ENCODE measurements around the gene NDST4.

The NDST4 gene

DNA sequence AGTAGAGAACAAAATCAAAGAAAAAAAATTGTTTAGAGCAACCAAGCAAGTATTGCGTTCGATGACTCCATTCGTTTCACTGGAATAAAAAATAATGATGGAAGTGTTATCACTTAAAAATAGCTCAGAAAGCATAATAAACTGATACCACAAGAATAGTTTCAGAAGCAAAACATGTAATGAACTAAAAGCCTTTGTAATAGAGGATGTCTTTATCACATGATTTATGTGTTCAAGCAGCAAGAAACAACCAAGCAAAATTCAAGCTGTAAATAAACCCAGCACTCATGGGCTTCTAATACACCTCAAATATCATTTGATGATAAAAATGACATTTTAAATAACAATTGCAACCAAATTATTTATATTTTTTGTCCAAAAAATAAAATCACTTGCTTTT is 192.2 kb downstream of the NDST4 start:
- no peak for TF ChIP-seq ZNF8 (CRISPR knock-in tag; IDR thresholded peaks at IDR 0.05)
- no peak for TF ChIP-seq TOX (CRISPR knock-in tag; IDR thresholded peaks at IDR 0.05; ENCODE audit: borderline replicate concordance)
- TF ChIP-seq ZC3H10 (CRISPR knock-in tag; IDR thresholded peaks at IDR 0.05), result no peak
- TF ChIP-seq BACH2 (CRISPR knock-in tag; IDR thresholded peaks at IDR 0.05; ENCODE audit: borderline replicate concordance), result no peak
- TF ChIP-seq ESRRG (CRISPR knock-in tag; IDR thresholded peaks at IDR 0.05), result no peak
- TF ChIP-seq, protein P1, sequence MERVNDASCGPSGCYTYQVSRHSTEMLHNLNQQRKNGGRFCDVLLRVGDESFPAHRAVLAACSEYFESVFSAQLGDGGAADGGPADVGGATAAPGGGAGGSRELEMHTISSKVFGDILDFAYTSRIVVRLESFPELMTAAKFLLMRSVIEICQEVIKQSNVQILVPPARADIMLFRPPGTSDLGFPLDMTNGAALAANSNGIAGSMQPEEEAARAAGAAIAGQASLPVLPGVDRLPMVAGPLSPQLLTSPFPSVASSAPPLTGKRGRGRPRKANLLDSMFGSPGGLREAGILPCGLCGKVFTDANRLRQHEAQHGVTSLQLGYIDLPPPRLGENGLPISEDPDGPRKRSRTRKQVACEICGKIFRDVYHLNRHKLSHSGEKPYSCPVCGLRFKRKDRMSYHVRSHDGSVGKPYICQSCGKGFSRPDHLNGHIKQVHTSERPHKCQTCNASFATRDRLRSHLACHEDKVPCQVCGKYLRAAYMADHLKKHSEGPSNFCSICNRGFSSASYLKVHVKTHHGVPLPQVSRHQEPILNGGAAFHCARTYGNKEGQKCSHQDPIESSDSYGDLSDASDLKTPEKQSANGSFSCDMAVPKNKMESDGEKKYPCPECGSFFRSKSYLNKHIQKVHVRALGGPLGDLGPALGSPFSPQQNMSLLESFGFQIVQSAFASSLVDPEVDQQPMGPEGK (CRISPR knock-in tag; IDR thresholded peaks at IDR 0.05; ENCODE audit: borderline replicate concordance), result no peak
- no peak for TF ChIP-seq SNAI2 (CRISPR knock-in tag; IDR thresholded peaks at IDR 0.05)
- no peak for TF ChIP-seq GLIS3 (CRISPR knock-in tag; IDR thresholded peaks at IDR 0.05)
- TF ChIP-seq ZNF70 (CRISPR knock-in tag; IDR thresholded peaks at IDR 0.05), result no peak

DNA sequence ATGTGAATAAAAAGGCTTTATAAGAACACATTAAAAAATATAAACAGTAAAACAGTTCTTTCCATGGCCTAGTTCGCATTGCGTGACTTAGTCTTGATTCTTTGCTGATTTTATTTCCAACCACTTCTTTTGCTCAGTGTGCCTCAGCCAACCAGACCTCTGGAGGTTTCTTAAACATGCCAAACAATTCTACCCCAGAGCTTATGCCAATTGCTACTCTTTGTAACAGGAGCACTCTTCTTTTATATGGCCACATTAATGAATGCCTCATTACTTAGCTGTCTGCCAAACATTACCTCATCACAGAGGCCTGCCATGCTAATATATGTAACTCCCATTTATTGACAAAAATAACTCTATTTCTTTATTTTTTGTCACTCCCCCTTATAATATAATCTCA is 202.3 kb downstream of the NDST4 start:
- no peak for ATAC-seq
- TF ChIP-seq, protein P1 (CRISPR knock-in tag; IDR thresholded peaks at IDR 0.05; ENCODE audit: borderline replicate concordance), result no peak
- TF ChIP-seq TCF4 (CRISPR knock-in tag; IDR thresholded peaks at IDR 0.05; ENCODE audit: borderline replicate concordance), result no peak
- no peak for TF ChIP-seq RARB (CRISPR knock-in tag; IDR thresholded peaks at IDR 0.05)

More for the DNA sequence above, 192.2 kb downstream of the NDST4 start:
- ATAC-seq, result no peak

DNA sequence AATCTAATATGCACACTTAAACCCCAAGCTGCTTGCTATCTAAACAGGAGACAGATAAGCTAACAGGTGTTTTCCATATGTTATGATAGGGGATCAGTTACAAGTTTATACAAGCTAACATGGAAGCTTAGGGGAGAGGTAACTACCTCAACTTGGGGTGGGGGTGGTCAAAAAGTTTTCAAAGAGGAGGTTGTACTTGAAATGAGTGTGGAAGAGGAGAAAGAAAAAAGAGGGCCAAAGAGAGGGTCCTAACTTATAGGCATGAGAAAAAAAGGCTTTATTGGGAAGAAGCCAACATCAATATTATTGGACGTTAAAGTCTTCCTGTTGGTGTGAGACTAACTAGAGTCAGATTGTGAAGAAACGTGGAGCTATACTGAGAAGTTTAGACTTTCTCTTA is 205.9 kb downstream of the NDST4 start:
- ATAC-seq, result no peak
- TF ChIP-seq BACH2 (CRISPR knock-in tag; IDR thresholded peaks at IDR 0.05; ENCODE audit: borderline replicate concordance), result no peak
- TF ChIP-seq, protein P2, sequence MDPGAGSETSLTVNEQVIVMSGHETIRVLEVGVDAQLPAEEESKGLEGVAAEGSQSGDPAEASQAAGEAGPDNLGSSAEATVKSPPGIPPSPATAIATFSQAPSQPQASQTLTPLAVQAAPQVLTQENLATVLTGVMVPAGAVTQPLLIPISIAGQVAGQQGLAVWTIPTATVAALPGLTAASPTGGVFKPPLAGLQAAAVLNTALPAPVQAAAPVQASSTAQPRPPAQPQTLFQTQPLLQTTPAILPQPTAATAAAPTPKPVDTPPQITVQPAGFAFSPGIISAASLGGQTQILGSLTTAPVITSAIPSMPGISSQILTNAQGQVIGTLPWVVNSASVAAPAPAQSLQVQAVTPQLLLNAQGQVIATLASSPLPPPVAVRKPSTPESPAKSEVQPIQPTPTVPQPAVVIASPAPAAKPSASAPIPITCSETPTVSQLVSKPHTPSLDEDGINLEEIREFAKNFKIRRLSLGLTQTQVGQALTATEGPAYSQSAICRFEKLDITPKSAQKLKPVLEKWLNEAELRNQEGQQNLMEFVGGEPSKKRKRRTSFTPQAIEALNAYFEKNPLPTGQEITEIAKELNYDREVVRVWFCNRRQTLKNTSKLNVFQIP (CRISPR knock-in tag; IDR thresholded peaks at IDR 0.05; ENCODE audit: borderline replicate concordance, low read depth), result no peak
- TF ChIP-seq ZFP30 (CRISPR knock-in tag; IDR thresholded peaks at IDR 0.05), result no peak
- no peak for TF ChIP-seq TOX (CRISPR knock-in tag; IDR thresholded peaks at IDR 0.05; ENCODE audit: borderline replicate concordance)

DNA sequence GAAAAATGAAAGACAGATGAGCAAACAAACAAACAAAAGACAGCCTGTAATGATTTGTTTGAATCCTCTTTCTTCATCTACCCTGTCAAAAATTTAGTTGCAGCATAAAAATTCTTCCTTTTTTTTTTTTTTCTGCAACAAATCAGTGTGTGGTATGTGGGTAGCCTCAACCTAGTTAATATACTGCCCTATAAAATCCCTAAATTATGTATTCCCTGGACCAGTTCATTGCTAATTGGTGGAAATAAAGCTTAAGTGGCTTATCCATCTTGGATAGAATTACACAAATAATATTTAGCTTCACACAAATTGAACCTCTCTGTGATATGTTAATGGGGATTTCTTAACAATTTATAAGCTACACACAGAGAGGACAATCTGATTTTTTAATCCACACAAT is 208.4 kb downstream of the NDST4 start:
- ATAC-seq, result no peak
- TF ChIP-seq TCF4 (CRISPR knock-in tag; IDR thresholded peaks at IDR 0.05; ENCODE audit: borderline replicate concordance) (no peak), ZFP30 (CRISPR knock-in tag; IDR thresholded peaks at IDR 0.05) (no peak), ZNF8 (CRISPR knock-in tag; IDR thresholded peaks at IDR 0.05) (no peak), SNAI2 (CRISPR knock-in tag; IDR thresholded peaks at IDR 0.05) (no peak), BACH2 (CRISPR knock-in tag; IDR thresholded peaks at IDR 0.05; ENCODE audit: borderline replicate concordance) (no peak), PPARA (CRISPR knock-in tag; IDR thresholded peaks at IDR 0.05; ENCODE audit: borderline replicate concordance) (no peak), GLIS3 (CRISPR knock-in tag; IDR thresholded peaks at IDR 0.05) (no peak), ARNTL (CRISPR knock-in tag; IDR thresholded peaks at IDR 0.05; ENCODE audit: borderline replicate concordance, low read depth) (no peak), OSR1 (CRISPR knock-in tag; IDR thresholded peaks at IDR 0.05) (no peak), ZC3H10 (CRISPR knock-in tag; IDR thresholded peaks at IDR 0.05) (no peak)
- TF ChIP-seq, protein P3, sequence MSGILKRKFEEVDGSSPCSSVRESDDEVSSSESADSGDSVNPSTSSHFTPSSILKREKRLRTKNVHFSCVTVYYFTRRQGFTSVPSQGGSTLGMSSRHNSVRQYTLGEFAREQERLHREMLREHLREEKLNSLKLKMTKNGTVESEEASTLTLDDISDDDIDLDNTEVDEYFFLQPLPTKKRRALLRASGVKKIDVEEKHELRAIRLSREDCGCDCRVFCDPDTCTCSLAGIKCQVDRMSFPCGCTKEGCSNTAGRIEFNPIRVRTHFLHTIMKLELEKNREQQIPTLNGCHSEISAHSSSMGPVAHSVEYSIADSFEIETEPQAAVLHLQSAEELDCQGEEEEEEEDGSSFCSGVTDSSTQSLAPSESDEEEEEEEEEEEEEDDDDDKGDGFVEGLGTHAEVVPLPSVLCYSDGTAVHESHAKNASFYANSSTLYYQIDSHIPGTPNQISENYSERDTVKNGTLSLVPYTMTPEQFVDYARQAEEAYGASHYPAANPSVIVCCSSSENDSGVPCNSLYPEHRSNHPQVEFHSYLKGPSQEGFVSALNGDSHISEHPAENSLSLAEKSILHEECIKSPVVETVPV (CRISPR knock-in tag; IDR thresholded peaks at IDR 0.05), result no peak
- TF ChIP-seq, protein P4, sequence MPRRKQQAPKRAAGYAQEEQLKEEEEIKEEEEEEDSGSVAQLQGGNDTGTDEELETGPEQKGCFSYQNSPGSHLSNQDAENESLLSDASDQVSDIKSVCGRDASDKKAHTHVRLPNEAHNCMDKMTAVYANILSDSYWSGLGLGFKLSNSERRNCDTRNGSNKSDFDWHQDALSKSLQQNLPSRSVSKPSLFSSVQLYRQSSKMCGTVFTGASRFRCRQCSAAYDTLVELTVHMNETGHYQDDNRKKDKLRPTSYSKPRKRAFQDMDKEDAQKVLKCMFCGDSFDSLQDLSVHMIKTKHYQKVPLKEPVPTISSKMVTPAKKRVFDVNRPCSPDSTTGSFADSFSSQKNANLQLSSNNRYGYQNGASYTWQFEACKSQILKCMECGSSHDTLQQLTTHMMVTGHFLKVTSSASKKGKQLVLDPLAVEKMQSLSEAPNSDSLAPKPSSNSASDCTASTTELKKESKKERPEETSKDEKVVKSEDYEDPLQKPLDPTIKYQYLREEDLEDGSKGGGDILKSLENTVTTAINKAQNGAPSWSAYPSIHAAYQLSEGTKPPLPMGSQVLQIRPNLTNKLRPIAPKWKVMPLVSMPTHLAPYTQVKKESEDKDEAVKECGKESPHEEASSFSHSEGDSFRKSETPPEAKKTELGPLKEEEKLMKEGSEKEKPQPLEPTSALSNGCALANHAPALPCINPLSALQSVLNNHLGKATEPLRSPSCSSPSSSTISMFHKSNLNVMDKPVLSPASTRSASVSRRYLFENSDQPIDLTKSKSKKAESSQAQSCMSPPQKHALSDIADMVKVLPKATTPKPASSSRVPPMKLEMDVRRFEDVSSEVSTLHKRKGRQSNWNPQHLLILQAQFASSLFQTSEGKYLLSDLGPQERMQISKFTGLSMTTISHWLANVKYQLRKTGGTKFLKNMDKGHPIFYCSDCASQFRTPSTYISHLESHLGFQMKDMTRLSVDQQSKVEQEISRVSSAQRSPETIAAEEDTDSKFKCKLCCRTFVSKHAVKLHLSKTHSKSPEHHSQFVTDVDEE (CRISPR knock-in tag; IDR thresholded peaks at IDR 0.05), result no peak

Data from SK-N-SH treated with all-trans-retinoic acid at 6 μM for 48 hours (cell line).